Chondrocyte (in vitro differentiated cells): ENCODE measurements around the gene CRISPLD2. TPM values are rescaled to one million over a fixed set of nuclear protein-coding genes. Genes with fewer than 3 reads are reported as not detected.

Experiments used
- DNase-seq: peaks from one replicate; pipeline ENCODE4 v3.0.0; 2021; ENCODE audit warnings: mixed read lengths, low spot score
- H3K27ac Mint-ChIP-seq: one replicate; pipeline ENCODE4 v1.8.0; 2021; ENCODE audit warnings: mild to moderate bottlenecking, moderate library complexity, mixed read lengths; ENCODE audit not compliant: unreplicated experiment
- H3K27me3 Mint-ChIP-seq: 2 replicates; pipeline ENCODE4 v1.8.0; 2021; ENCODE audit warnings: low read depth, mixed read lengths
- H3K36me3 Mint-ChIP-seq: 2 replicates; pipeline ENCODE4 v1.8.0; 2021; ENCODE audit warnings: low read depth, mixed read lengths
- H3K4me1 Mint-ChIP-seq: 2 replicates; pipeline ENCODE4 v1.8.0; 2021; ENCODE audit warnings: low read depth, mild to moderate bottlenecking, mixed read lengths
- H3K4me3 Mint-ChIP-seq: one replicate; pipeline ENCODE4 v1.8.0; 2021; ENCODE audit warnings: mild to moderate bottlenecking, moderate library complexity, mixed read lengths; ENCODE audit not compliant: unreplicated experiment
- H3K9me3 Mint-ChIP-seq: 2 replicates; pipeline ENCODE4 v1.8.0; 2021; ENCODE audit warnings: low read depth, mixed read lengths
- CTCF ChIP-seq: fragments of 200-600 bp; sonication (generic); IDR thresholded peaks from 2 replicates; pipeline ENCODE4 v1.5.0; 2021; ENCODE audit warnings: antibody characterized with exemption, mild to moderate bottlenecking, moderate library complexity
- total RNA-seq: library from RNA; stranded (reverse); gene quantifications from 3 replicates; pipeline ENCODE4 v1.2.1, GENCODE V29; 2021

The CRISPLD2 gene
- total RNA-seq, 1 donor from 2014 or later = 12.1 TPM

DNA sequence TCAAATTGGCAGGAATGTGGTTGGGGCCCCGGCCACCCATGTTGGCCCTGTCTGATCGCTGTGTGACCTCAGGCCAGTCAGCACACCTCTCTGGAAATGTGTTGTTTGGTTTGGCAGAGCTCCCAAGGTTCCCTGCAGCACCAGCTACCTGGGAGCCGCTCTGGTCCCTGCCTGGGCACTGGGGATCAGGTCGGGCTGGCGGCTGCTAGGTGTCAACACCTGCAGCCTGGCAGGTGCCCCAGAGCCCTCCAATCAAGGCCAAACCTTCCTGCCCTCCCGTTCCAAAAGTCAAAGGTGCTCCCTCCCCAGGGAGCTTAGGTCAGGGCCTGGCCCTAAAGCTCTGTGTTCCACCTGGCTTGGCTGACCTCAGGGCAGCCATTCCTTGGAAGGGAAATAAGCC, 135.6 kb downstream of the CRISPLD2 start:
- no peaks in the 10 kb centered on the region for H3K36me3 Mint-ChIP-seq
- H3K4me1 Mint-ChIP-seq = peaks cover 12% of the 10 kb centered on the region
- H3K27ac Mint-ChIP-seq = no peak overlapping the region
- H3K4me3 Mint-ChIP-seq = no peak overlapping the region
- DNase-seq = no peak
- TF ChIP-seq CTCF = no peak
- no peaks in the 10 kb centered on the region for H3K9me3 Mint-ChIP-seq
- H3K27me3 Mint-ChIP-seq = no peaks in the 10 kb centered on the region

DNA sequence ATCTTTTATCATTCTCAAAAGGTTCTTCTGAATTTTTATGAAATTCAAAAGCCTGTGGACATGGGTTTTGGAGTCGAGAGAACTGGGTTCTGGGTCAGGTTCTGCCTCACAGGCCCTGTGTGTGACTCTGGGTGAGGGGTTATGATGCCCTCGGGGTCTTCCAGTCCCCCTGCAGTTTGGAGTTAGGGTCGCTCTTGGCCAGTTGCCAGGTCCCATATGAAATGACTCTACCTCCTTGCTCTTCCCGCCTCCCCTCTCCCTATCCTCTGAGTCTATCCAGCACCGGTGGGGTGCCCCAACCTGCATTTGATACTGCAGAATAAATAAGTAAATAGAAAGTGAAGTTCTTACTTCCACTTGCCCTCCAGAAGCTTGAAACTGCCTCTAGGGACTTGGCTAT, 137.4 kb downstream of the CRISPLD2 start:
- Mint-ChIP-seq H3K36me3 (no peaks in the 10 kb centered on the region), H3K27ac (no peak overlapping the region), H3K27me3 (peaks cover 1% of the 10 kb centered on the region), H3K4me3 (no peak overlapping the region), H3K4me1 (peaks cover 10% of the 10 kb centered on the region), H3K9me3 (no peaks in the 10 kb centered on the region)
- TF ChIP-seq CTCF = no peak
- no peak for DNase-seq

- peaks cover 6% of the 10 kb centered on the region for H3K4me1 Mint-ChIP-seq
- H3K36me3 Mint-ChIP-seq = no peaks in the 10 kb centered on the region
- DNase-seq = no peak
- no peak overlapping the region for H3K27ac Mint-ChIP-seq
- H3K9me3 Mint-ChIP-seq = no peaks in the 10 kb centered on the region
- H3K4me3 Mint-ChIP-seq = no peak overlapping the region
- H3K27me3 Mint-ChIP-seq = peaks cover 2% of the 10 kb centered on the region
- TF ChIP-seq CTCF = no peak
Measured at GRCh38 chr16:84957792-84958191, 138.0 kb downstream of the CRISPLD2 start.

Other genes starting within 250 kb of the CRISPLD2 start
- 27.4 to 57.6 TPM (median 52.8 TPM) in 3 replicates for gene COTL1, start 201.9 kb upstream of the CRISPLD2 start, total RNA-seq
- gene KLHL36, start 171.5 kb upstream of the CRISPLD2 start, total RNA-seq = 40.2 to 43.8 TPM (median 42.4 TPM) in 3 replicates
- gene USP10, start 120.0 kb upstream of the CRISPLD2 start, total RNA-seq = 43.0 to 59.3 TPM (median 43.4 TPM) in 3 replicates
- 45.3 to 51.6 TPM (median 50.2 TPM) in 3 replicates for gene ZDHHC7, start 191.6 kb downstream of the CRISPLD2 start, total RNA-seq
- 10.4 to 13.0 TPM (median 11.6 TPM) in 3 replicates for gene KIAA0513, start 207.8 kb downstream of the CRISPLD2 start, total RNA-seq